GM23248 (cell line): Measurements from ENCODE around the gene RAD51B.

ENCODE experiments used
- EZH2 ChIP-seq: fragments of 200-600 bp; sonication (generic); IDR thresholded peaks from 2 replicates; pipeline ENCODE4 v1.6.1; 2018; ENCODE audit warnings: antibody characterized with exemption, mild to moderate bottlenecking; ENCODE audit not compliant: insufficient read depth, poor library complexity, severe bottlenecking
- EZH2phosphoT487 ChIP-seq: fragments of 200-600 bp; sonication (generic); IDR thresholded peaks from 2 replicates; pipeline ENCODE4 v1.6.1; 2018; ENCODE audit warnings: antibody characterized with exemption, moderate library complexity, mild to moderate bottlenecking, low read depth; ENCODE audit not compliant: insufficient read depth

DNA sequence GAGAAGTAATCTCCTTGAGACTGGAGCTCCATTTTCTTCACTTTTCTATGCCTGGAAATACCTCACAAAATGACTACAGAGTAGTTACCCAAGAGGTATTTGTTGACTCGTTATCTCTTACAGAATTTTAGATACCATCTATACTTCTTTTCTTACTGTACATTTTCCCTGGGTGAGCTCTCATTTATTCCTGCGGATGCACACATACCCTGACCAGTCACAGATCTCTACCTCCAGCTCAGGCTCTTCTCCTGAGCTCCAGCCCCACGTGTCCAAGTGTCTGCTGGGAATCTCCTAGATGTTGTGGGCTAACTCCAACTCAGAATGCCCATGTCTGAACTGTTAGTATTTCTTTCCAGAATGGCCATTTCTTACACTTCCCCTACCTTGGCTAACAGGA is 403.1 kb downstream of the RAD51B start:
- TF ChIP-seq EZH2phosphoT487 (no peak), EZH2 (no peak)
